ENCODE measurements around the gene CTSZ. TPM values are rescaled to one million over a fixed set of nuclear protein-coding genes. Genes with fewer than 3 reads are reported as not detected.

The CTSZ gene
- total RNA-seq, 1 experiment from 2014 or later: 37.6 TPM

DNA sequence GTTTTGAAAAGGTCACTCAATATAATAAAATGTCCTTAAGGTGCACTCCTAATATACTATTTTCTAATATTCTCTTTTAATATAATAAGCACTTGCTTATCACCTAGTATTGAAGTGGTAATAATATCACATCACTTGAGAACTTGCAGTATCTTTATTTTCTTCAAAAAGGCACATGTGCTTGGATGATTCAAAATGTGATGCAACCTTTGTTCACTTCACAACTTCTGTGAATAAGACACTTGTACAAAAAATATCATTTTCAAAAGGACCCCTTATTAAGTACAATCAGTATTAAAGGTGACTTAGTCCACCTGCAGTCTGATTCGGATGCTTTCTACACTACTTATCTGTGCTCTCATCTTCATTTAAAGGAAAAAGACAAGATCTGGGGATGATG is 32.2 kb upstream of the CTSZ start:
- DNase-seq: no peak
- H3K4ac ChIP-seq (ENCODE audit: low read depth, low read length): no peak overlapping the region
- no peaks in the 10 kb centered on the region for H3K9me3 ChIP-seq (ENCODE audit: control insufficient read depth, low read depth, low read length)
- H3K9ac ChIP-seq (ENCODE audit: extremely low read depth, insufficient read length, low read length): no peak overlapping the region
- Mint-ChIP-seq H3K9me3 (no peaks in the 10 kb centered on the region; a peak in 1 of 5 replicates), H3K4me3 (no peak overlapping the region), H3K36me3 (ENCODE audit: insufficient read depth in 1 of 3, low read depth in 3 of 3) (peaks cover 26 to 53% (median 52%) of the 10 kb centered on the region in 3 experiments; a peak in 6 of 7 replicates), H3K27me3 (ENCODE audit: low read depth) (no peaks in the 10 kb centered on the region), H3K27ac (no peak overlapping the region), H3K4me1 (peaks cover 13 to 18% of the 10 kb centered on the region in 2 experiments)
- no peaks in the 10 kb centered on the region for H4K20me1 ChIP-seq (ENCODE audit: control insufficient read depth, insufficient read depth, insufficient read length)
- no peak overlapping the region for H2BK5ac ChIP-seq (ENCODE audit: insufficient read length, low read length)
- no peak overlapping the region for H3K18ac ChIP-seq (ENCODE audit: insufficient read length, low read depth, low read length)
- H3T11ph ChIP-seq (ENCODE audit: low read length): no peak overlapping the region
- no peak overlapping the region for H2BK15ac ChIP-seq (ENCODE audit: low read depth, low read length)
- H2BK120ac ChIP-seq (ENCODE audit: low read depth, low read length, poor library complexity, severe bottlenecking): no peak overlapping the region
- no peak overlapping the region for H3K4me2 ChIP-seq (ENCODE audit: insufficient read depth, insufficient read length, low read length)
- H3K27ac ChIP-seq (ENCODE audit: insufficient read length, low read depth, low read length): no peak overlapping the region
- H3K27me3 ChIP-seq (ENCODE audit: insufficient read depth, low read length): no peaks in the 10 kb centered on the region
- no peaks in the 10 kb centered on the region for H3K79me1 ChIP-seq (ENCODE audit: insufficient read depth, low read depth, low read length, poor library complexity, severe bottlenecking)
- no peak overlapping the region for H3K23ac ChIP-seq (ENCODE audit: insufficient read length, low read depth, low read length)
- no peak overlapping the region for H3K14ac ChIP-seq (ENCODE audit: insufficient read depth, low read length)
- H2AFZ ChIP-seq (ENCODE audit: low read length): no peak overlapping the region
- no peak overlapping the region for H4K5ac ChIP-seq (ENCODE audit: insufficient read length, low read depth, low read length)
- TF ChIP-seq, protein P1, sequence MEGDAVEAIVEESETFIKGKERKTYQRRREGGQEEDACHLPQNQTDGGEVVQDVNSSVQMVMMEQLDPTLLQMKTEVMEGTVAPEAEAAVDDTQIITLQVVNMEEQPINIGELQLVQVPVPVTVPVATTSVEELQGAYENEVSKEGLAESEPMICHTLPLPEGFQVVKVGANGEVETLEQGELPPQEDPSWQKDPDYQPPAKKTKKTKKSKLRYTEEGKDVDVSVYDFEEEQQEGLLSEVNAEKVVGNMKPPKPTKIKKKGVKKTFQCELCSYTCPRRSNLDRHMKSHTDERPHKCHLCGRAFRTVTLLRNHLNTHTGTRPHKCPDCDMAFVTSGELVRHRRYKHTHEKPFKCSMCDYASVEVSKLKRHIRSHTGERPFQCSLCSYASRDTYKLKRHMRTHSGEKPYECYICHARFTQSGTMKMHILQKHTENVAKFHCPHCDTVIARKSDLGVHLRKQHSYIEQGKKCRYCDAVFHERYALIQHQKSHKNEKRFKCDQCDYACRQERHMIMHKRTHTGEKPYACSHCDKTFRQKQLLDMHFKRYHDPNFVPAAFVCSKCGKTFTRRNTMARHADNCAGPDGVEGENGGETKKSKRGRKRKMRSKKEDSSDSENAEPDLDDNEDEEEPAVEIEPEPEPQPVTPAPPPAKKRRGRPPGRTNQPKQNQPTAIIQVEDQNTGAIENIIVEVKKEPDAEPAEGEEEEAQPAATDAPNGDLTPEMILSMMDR (conservative IDR thresholded peaks at IDR 0.05): no peak
- H3K79me2 ChIP-seq (ENCODE audit: insufficient read depth, low read length): peaks cover 10% of the 10 kb centered on the region
- peaks cover 9% of the 10 kb centered on the region for H3K23me2 ChIP-seq (ENCODE audit: insufficient read length, low read depth, low read length, poor library complexity, severe bottlenecking)
- no peak overlapping the region for H2AK5ac ChIP-seq (ENCODE audit: insufficient read length, low read length)
- no peak overlapping the region for H2BK12ac ChIP-seq (ENCODE audit: insufficient read length, low read depth, low read length)
- H2BK20ac ChIP-seq (ENCODE audit: low read depth, low read length, poor library complexity, severe bottlenecking): no peak overlapping the region
- no peak overlapping the region for H4K91ac ChIP-seq (ENCODE audit: insufficient read length, low read depth, low read length)
- H4K8ac ChIP-seq (replicated peaks; ENCODE audit: insufficient read length, low read depth, low read length): no peak overlapping the region
- no peak overlapping the region for H3K56ac ChIP-seq (ENCODE audit: insufficient read length, low read depth, low read length)
- H3K4me1 ChIP-seq (ENCODE audit: insufficient read depth, low read length): no peaks in the 10 kb centered on the region
- no CpG with 5 or more reads among the region's 1 CpG for WGBS (ENCODE audit: extremely low coverage, insufficient read length, low lambda C conversion rate)

Data from H9 (cell line).